ENCODE data around the gene CFTR.
"Not testable (repeated sequence)": the region's sequence is repeated elsewhere in the genome, so short reads cannot be mapped to it uniquely, and the experiment has no call there.

DNA sequence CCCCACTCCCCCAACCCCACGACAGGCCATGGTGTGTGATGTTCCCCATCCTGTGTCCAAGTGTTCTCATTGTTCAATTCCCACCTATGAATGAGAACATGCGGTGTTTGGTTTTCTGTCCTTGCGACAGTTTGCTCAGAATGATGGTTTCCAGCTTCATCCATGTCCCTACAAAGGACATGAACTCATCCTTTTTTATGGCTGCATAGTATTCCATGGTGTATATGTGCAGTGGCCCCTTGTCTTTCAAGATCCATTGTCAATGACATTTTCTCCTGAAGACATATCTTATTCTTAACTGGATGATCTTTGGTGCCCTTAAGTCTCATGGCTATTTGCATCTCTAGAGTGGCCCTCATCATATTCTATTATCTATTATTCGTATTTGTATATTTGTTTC, 19.0 kb upstream of the CFTR start:
- TF ChIP-seq, protein P1, sequence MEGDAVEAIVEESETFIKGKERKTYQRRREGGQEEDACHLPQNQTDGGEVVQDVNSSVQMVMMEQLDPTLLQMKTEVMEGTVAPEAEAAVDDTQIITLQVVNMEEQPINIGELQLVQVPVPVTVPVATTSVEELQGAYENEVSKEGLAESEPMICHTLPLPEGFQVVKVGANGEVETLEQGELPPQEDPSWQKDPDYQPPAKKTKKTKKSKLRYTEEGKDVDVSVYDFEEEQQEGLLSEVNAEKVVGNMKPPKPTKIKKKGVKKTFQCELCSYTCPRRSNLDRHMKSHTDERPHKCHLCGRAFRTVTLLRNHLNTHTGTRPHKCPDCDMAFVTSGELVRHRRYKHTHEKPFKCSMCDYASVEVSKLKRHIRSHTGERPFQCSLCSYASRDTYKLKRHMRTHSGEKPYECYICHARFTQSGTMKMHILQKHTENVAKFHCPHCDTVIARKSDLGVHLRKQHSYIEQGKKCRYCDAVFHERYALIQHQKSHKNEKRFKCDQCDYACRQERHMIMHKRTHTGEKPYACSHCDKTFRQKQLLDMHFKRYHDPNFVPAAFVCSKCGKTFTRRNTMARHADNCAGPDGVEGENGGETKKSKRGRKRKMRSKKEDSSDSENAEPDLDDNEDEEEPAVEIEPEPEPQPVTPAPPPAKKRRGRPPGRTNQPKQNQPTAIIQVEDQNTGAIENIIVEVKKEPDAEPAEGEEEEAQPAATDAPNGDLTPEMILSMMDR (conservative IDR thresholded peaks at IDR 0.05; ENCODE audit: low read depth, low read length): not testable (repeated sequence)
- TF ChIP-seq, protein P2, sequence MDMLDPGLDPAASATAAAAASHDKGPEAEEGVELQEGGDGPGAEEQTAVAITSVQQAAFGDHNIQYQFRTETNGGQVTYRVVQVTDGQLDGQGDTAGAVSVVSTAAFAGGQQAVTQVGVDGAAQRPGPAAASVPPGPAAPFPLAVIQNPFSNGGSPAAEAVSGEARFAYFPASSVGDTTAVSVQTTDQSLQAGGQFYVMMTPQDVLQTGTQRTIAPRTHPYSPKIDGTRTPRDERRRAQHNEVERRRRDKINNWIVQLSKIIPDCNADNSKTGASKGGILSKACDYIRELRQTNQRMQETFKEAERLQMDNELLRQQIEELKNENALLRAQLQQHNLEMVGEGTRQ (IDR thresholded peaks at IDR 0.05; ENCODE audit: low read depth, low read length): not testable (repeated sequence)
- not testable (repeated sequence) for TF ChIP-seq RCOR1 (IDR thresholded peaks at IDR 0.05; ENCODE audit: insufficient replicate concordance, low read length); MXI1 (IDR thresholded peaks at IDR 0.05; ENCODE audit: borderline replicate concordance, low read depth, low read length); POLR2A (IDR thresholded peaks at IDR 0.05; ENCODE audit: low read depth, low read length); MAZ (IDR thresholded peaks at IDR 0.05; ENCODE audit: borderline replicate concordance, low read depth, low read length)
